Measurements from ENCODE around the gene C5orf58. TPM values are rescaled to one million over a fixed set of nuclear protein-coding genes. Genes with fewer than 3 reads are reported as not detected.

C5orf58 gene
- not detected in 2 replicates for total RNA-seq (ENCODE audit: low replicate concordance)

- H3K4me1 ChIP-seq, result peaks cover 16% of the 10 kb centered on the region
- Mint-ChIP-seq H3K9me3 (no peaks in the 10 kb centered on the region), H3K4me1 (peaks cover 18% of the 10 kb centered on the region), H3K27me3 (ENCODE audit: insufficient read depth, low read depth) (peaks cover 3% of the 10 kb centered on the region), H3K27ac (peak within 1 kb of the TSS; percentile 4), H3K36me3 (no peaks in the 10 kb centered on the region), H3K4me3 (no peak within 1 kb of the TSS)
- no peak within 1 kb of the TSS for H3K4me2 ChIP-seq
- no peak for TF ChIP-seq EZH2phosphoT487 (IDR thresholded peaks at IDR 0.05)
- no peak for TF ChIP-seq EZH2 (IDR thresholded peaks at IDR 0.05)
- TF ChIP-seq CTCF (IDR thresholded peaks at IDR 0.05), result no peak
- no peak within 1 kb of the TSS for H3K27ac ChIP-seq
- no peak for DNase-seq (ENCODE audit: low spot score)
- H3K36me3 ChIP-seq, result no peaks in the 10 kb centered on the region
- no peaks in the 10 kb centered on the region for H3K79me2 ChIP-seq (ENCODE audit: low read depth)
- H2AFZ ChIP-seq (replicated peaks), result no peak within 1 kb of the TSS
- H3F3A ChIP-seq (ENCODE audit: low read depth), result no peaks in the 10 kb centered on the region
- no peaks in the 10 kb centered on the region for H3K27me3 ChIP-seq
- no peaks in the 10 kb centered on the region for H3K9me3 ChIP-seq (ENCODE audit: low read depth)
- H3K4me3 ChIP-seq, result no peak within 1 kb of the TSS
- H4K20me1 ChIP-seq (ENCODE audit: low read depth), result no peaks in the 10 kb centered on the region
- H3K9ac ChIP-seq, result no peak within 1 kb of the TSS
Measured at GRCh38 chr5:170232786-170233185, at the start of gene C5orf58. Gene C5orf58 (plus strand): TSS chr5:170232985. CDS start chr5:170234977, 1,992 bp downstream.

GRCh38 chr5:170183816-170184687 lies 48.7 kb upstream of the C5orf58 start:
- no peaks in the 10 kb centered on the region for H3K79me2 ChIP-seq (ENCODE audit: low read depth)
- H3K4me2 ChIP-seq, result no peak overlapping the region
- no peak overlapping the region for H3K4me3 ChIP-seq
- DNase-seq (ENCODE audit: low spot score), result peak; percentile 87
- H3K36me3 ChIP-seq, result no peaks in the 10 kb centered on the region
- no peaks in the 10 kb centered on the region for H4K20me1 ChIP-seq (ENCODE audit: low read depth)
- no peaks in the 10 kb centered on the region for H3K9me3 ChIP-seq (ENCODE audit: low read depth)
- Mint-ChIP-seq H3K27me3 (ENCODE audit: insufficient read depth, low read depth) (peaks cover 8% of the 10 kb centered on the region), H3K4me1 (peaks cover 17% of the 10 kb centered on the region), H3K4me3 (no peak overlapping the region), H3K27ac (no peak overlapping the region), H3K36me3 (no peaks in the 10 kb centered on the region), H3K9me3 (no peaks in the 10 kb centered on the region)
- H3K27me3 ChIP-seq, result no peaks in the 10 kb centered on the region
- H3K9ac ChIP-seq, result no peak overlapping the region
- peaks cover 12% of the 10 kb centered on the region for H3F3A ChIP-seq (ENCODE audit: low read depth)
- no peak overlapping the region for H3K27ac ChIP-seq
- H3K4me1 ChIP-seq, result peaks cover 17% of the 10 kb centered on the region
- peak; percentile 91 for TF ChIP-seq CTCF (IDR thresholded peaks at IDR 0.05)
- no peak for TF ChIP-seq EZH2phosphoT487 (IDR thresholded peaks at IDR 0.05)
- TF ChIP-seq EZH2 (IDR thresholded peaks at IDR 0.05), result no peak
- H2AFZ ChIP-seq (replicated peaks), result no peak overlapping the region

- Mint-ChIP-seq H3K9me3 (no peaks in the 10 kb centered on the region), H3K36me3 (no peaks in the 10 kb centered on the region)
Measured at GRCh38 chr5:170184737-170185136, 48.0 kb upstream of the C5orf58 start.

More at GRCh38 chr5:170184737-170185136, 48.0 kb upstream of the C5orf58 start:
- Histone ChIP-seq H3K9ac (no peak overlapping the region), H3K4me3 (no peak overlapping the region), H3F3A (ENCODE audit: low read depth) (peaks cover 12% of the 10 kb centered on the region), H4K20me1 (ENCODE audit: low read depth) (no peaks in the 10 kb centered on the region), H3K27ac (no peak overlapping the region), H3K27me3 (no peaks in the 10 kb centered on the region), H2AFZ (replicated peaks) (no peak overlapping the region), H3K79me2 (ENCODE audit: low read depth) (no peaks in the 10 kb centered on the region), H3K9me3 (ENCODE audit: low read depth) (no peaks in the 10 kb centered on the region), H3K4me2 (no peak overlapping the region), H3K4me1 (peaks cover 17% of the 10 kb centered on the region), H3K36me3 (no peaks in the 10 kb centered on the region)
- Mint-ChIP-seq H3K4me1 (peaks cover 17% of the 10 kb centered on the region), H3K27me3 (ENCODE audit: insufficient read depth, low read depth) (peaks cover 8% of the 10 kb centered on the region), H3K4me3 (no peak overlapping the region), H3K27ac (no peak overlapping the region)
- no peak for TF ChIP-seq CTCF (IDR thresholded peaks at IDR 0.05)
- TF ChIP-seq EZH2 (IDR thresholded peaks at IDR 0.05), result no peak
- no peak for TF ChIP-seq EZH2phosphoT487 (IDR thresholded peaks at IDR 0.05)
- DNase-seq (ENCODE audit: low spot score), result no peak

Data from neural progenitor cell (in vitro differentiated cells).